ENCODE results near the gene ZNF423.

ZNF423 gene

GRCh38 chr16:49620158-49620868, 235.6 kb downstream of the ZNF423 start:
- no peak for TF ChIP-seq CTCF (IDR thresholded peaks at IDR 0.05; ENCODE audit: low read depth, low read length)
- Histone ChIP-seq H3K4me3 (ENCODE audit: low read depth, low read length) (no peak overlapping the region), H3K27me3 (ENCODE audit: insufficient read depth, low read depth, severe bottlenecking) (no peaks in the 10 kb centered on the region), H3K9me3 (ENCODE audit: severe bottlenecking) (no peaks in the 10 kb centered on the region), H3K27ac (no peak overlapping the region), H3K36me3 (no peaks in the 10 kb centered on the region)
- DNase-seq, result no peak

- no peaks in the 10 kb centered on the region for H3K27me3 ChIP-seq (ENCODE audit: insufficient read depth, low read depth, severe bottlenecking)
- H3K9me3 ChIP-seq (ENCODE audit: severe bottlenecking), result no peaks in the 10 kb centered on the region
- DNase-seq, result no peak
- H3K27ac ChIP-seq, result no peak overlapping the region
- no peak for TF ChIP-seq CTCF (IDR thresholded peaks at IDR 0.05; ENCODE audit: low read depth, low read length)
- no peak overlapping the region for H3K4me3 ChIP-seq (ENCODE audit: low read depth, low read length)
- no peaks in the 10 kb centered on the region for H3K36me3 ChIP-seq
These were observed 236.1 kb downstream of the ZNF423 start for GRCh38 chr16:49619811-49620157.

- no peak overlapping the region for H3K27ac ChIP-seq
These were observed 237.0 kb downstream of the ZNF423 start for GRCh38 chr16:49618955-49619354.

GRCh38 chr16:49617710-49618330, 238.1 kb downstream of the ZNF423 start:
- no peaks in the 10 kb centered on the region for H3K9me3 ChIP-seq (ENCODE audit: severe bottlenecking)
- no peak for TF ChIP-seq CTCF (IDR thresholded peaks at IDR 0.05; ENCODE audit: low read depth, low read length)
- H3K27ac ChIP-seq, result no peak overlapping the region
- no peak overlapping the region for H3K4me3 ChIP-seq (ENCODE audit: low read depth, low read length)
- DNase-seq, result no peak
- no peaks in the 10 kb centered on the region for H3K27me3 ChIP-seq (ENCODE audit: insufficient read depth, low read depth, severe bottlenecking)
- no peaks in the 10 kb centered on the region for H3K36me3 ChIP-seq

More at GRCh38 chr16:49618955-49619354, 237.0 kb downstream of the ZNF423 start:
- H3K9me3 ChIP-seq (ENCODE audit: severe bottlenecking), result no peaks in the 10 kb centered on the region
- TF ChIP-seq CTCF (IDR thresholded peaks at IDR 0.05; ENCODE audit: low read depth, low read length), result no peak
- H3K36me3 ChIP-seq, result no peaks in the 10 kb centered on the region
- no peak for DNase-seq
- H3K27me3 ChIP-seq (ENCODE audit: insufficient read depth, low read depth, severe bottlenecking), result no peaks in the 10 kb centered on the region
- H3K4me3 ChIP-seq (ENCODE audit: low read depth, low read length), result no peak overlapping the region

- no peak for TF ChIP-seq CTCF (IDR thresholded peaks at IDR 0.05; ENCODE audit: low read depth, low read length)
- H3K27ac ChIP-seq, result no peak overlapping the region
- DNase-seq, result no peak
- H3K4me3 ChIP-seq (ENCODE audit: low read depth, low read length), result no peak overlapping the region
- no peaks in the 10 kb centered on the region for H3K27me3 ChIP-seq (ENCODE audit: insufficient read depth, low read depth, severe bottlenecking)
- H3K9me3 ChIP-seq (ENCODE audit: severe bottlenecking), result no peaks in the 10 kb centered on the region
- H3K36me3 ChIP-seq, result no peaks in the 10 kb centered on the region
These were observed 238.8 kb downstream of the ZNF423 start for GRCh38 chr16:49617016-49617629.
